ENCODE data around the gene UBL4B.

- TF ChIP-seq POLR2AphosphoS5 (IDR thresholded peaks at IDR 0.05; ENCODE audit: low read depth, low read length) (no peak), POLR2A (IDR thresholded peaks at IDR 0.05; ENCODE audit: low read depth, low read length) (no peak)
Observed at GRCh38 chr1:110107867-110108469, 4.3 kb upstream of the UBL4B start.
